H1 (cell line): ENCODE results near the gene IL12B. TPM values are rescaled to one million over a fixed set of nuclear protein-coding genes. Genes with fewer than 3 reads are reported as not detected.

Experiments used
- EZH2 ChIP-seq: fragments of 200-600 bp; sonication (generic); IDR thresholded peaks from 2 replicates; pipeline ENCODE4 v1.7.1; 2012; ENCODE audit warnings: low read depth, mild to moderate bottlenecking, moderate library complexity, low read length, inconsistent platforms; ENCODE audit not compliant: severe bottlenecking
- GABPA ChIP-seq: IDR thresholded peaks from 2 replicates; pipeline ENCODE4 v1.6.1; 2011; ENCODE audit warnings: mild to moderate bottlenecking, low read length, moderate library complexity, borderline replicate concordance; ENCODE audit not compliant: insufficient read depth
- NANOG ChIP-seq: IDR thresholded peaks from 2 replicates; pipeline ENCODE4 v1.6.1; 2011; ENCODE audit warnings: low read length, low read depth, mild to moderate bottlenecking, inconsistent platforms; ENCODE audit not compliant: insufficient read depth, poor library complexity, severe bottlenecking
- SIN3A ChIP-seq, 2 experiments: IDR thresholded peaks in 1 of 2; conservative IDR thresholded peaks in 1 of 2; 2 replicates each; pipeline ENCODE4 v1.6.1; 2011 to 2012; ENCODE audit warnings: low read length in 2 of 2, improper control_type of control experiment in 1 of 2, low read depth in 1 of 2, mild to moderate bottlenecking in 1 of 2
- TAF7 ChIP-seq: optimal IDR thresholded peaks from 2 replicates; pipeline ENCODE3; 2011; ENCODE audit warnings: low read depth, mild to moderate bottlenecking, inconsistent platforms, low read length, moderate library complexity, borderline replicate concordance
- polyA plus RNA-seq, 7 experiments: library from polyadenylated mRNA; depleted of rRNA in 3 of 7; stranded (reverse) in 5 of 7; unstranded in 2 of 7; fragments of >200 nt in 5 of 7; fragments of 200-250 nt in 2 of 7; gene quantifications; 1 replicate in 5 of 7; 2 replicates in 1 of 7; 4 replicates in 1 of 7; pipeline versions ENCODE4 v1.2.1 to v1.2.3, GENCODE V29; 2011 to 2013; ENCODE audit warnings: missing spikeins in 2 of 7, mixed read lengths in 2 of 7
- total RNA-seq: library from RNA; stranded (reverse); fragmentation: NEBNext Ultra II Directional; extraction: Animal tissue kit (Norgen Biotek cat#: 25700); gene quantifications from 2 replicates; pipeline ENCODE4 v1.2.1, GENCODE V29; 2021

Gene IL12B
- total and polyA plus RNA-seq, 2 of the 8 experiments (the other 6 are each of a cell fraction or from before 2014, with no cell fraction given), result not detected

DNA sequence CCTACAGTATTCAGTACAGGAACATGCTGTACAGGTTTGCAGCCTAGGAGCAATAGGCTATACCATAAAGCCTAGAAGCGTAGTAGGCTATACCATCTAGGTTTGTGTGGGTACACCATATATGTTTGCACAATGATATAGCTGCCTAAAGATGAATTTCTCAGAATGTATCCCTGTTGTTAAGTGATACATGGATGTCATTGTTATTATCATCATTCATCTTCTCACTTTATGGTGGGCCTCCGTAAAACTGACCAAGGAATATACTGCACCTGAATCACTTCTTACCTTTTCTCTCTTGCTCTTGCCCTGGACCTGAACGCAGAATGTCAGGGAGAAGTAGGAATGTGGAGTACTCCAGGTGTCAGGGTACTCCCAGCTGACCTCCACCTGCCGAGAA, 11.8 kb downstream of the IL12B start (continued):
- TF ChIP-seq TAF7, result no peak
- TF ChIP-seq GABPA, result no peak
- TF ChIP-seq EZH2, result no peak
- no peak for TF ChIP-seq SIN3A (conservative IDR thresholded peaks at IDR 0.05 in 1 of 2, IDR thresholded peaks at IDR 0.05 in 1 of 2; ENCODE audit: low read depth in 1 of 2, low read length in 2 of 2)
- TF ChIP-seq NANOG, result no peak
